Stimulated activated effector memory CD8-positive, alpha-beta T cell treated with anti-CD3 and anti-CD28 coated beads, Interleukin-12 subunit alpha, Interleukin-12 subunit beta, amount 100 ng/mL, for 72 hours (primary cell): ENCODE measurements around the gene ZNF333.
A peak's percentile ranks its signal among the peaks of the same experiment; 100 is the strongest.

Experiments
- ATAC-seq: fragments of 150-1000 bp; cut with Tn5 transposase; 2 replicates; pipeline ENCODE4 v1.10.0; 2021
- DNase-seq, 2 donors: peaks; one replicate each; pipeline ENCODE4 v3.0.0; 2021 to 2022; ENCODE audit warnings: low spot score in 2 of 2
- H3K27ac Mint-ChIP-seq: one replicate; pipeline ENCODE4 v1.8.0; 2022; ENCODE audit warnings: mild to moderate bottlenecking, mixed read lengths
- H3K36me3 Mint-ChIP-seq: one replicate; pipeline ENCODE4 v1.8.0; 2022; ENCODE audit warnings: mild to moderate bottlenecking, mixed read lengths
- H3K4me1 Mint-ChIP-seq: one replicate; pipeline ENCODE4 v1.8.0; 2022; ENCODE audit warnings: mixed read lengths
- H3K4me3 Mint-ChIP-seq: one replicate; pipeline ENCODE4 v1.8.0; 2022; ENCODE audit warnings: mild to moderate bottlenecking, mixed read lengths
- H3K9me3 Mint-ChIP-seq: one replicate; pipeline ENCODE4 v1.8.0; 2022; ENCODE audit warnings: mixed read lengths

ZNF333 gene

DNA sequence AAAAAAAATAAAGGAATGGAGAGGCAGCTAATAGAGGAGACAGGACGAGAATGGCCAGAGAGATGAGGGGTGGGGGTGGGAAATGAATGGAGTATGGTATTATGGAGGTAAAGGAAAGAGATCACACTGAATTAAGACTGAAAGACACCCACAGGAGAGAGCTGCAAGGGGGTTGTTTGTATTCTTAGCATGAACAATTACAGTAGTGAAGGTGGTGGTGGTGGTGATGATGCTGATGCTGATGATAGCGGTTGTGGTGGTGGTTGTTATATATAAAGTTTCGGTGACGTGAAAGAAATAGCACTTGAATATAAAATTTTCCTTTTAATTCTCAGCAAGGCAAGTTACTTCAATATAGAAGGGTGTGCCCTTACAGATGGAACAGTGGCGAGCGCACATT lies 12.4 kb upstream of the ZNF333 start:
- Mint-ChIP-seq H3K36me3 (no peaks in the 10 kb centered on the region), H3K4me1 (peaks cover 10% of the 10 kb centered on the region), H3K9me3 (no peaks in the 10 kb centered on the region), H3K4me3 (no peak overlapping the region), H3K27ac (no peak overlapping the region)
- peak in 1 of 2 donors; percentile 73 for DNase-seq
- ATAC-seq = peak; percentile 90

DNA sequence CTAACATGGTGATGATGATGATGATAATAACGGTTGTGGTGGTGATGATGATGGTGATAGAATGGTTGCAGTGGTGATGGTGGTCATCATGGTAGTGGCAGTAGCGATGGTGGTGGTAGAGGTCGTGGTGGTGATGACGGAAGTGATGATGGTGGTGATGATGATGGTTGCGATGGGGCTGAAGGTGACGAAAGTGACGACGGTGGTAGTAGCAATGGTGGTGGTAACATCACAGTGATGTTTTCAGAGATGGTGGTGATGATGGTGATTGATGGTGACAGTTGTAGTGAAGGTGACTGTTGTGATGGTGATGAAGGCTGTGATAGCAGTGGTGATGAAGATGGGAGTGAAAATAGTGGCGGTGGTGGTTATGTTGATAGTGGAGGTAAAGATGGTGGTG lies 11.6 kb upstream of the ZNF333 start:
- ATAC-seq = no peak
- peaks cover 10% of the 10 kb centered on the region for H3K4me1 Mint-ChIP-seq
- no peak overlapping the region for H3K4me3 Mint-ChIP-seq
- no peak for DNase-seq
- no peaks in the 10 kb centered on the region for H3K9me3 Mint-ChIP-seq
- H3K36me3 Mint-ChIP-seq = no peaks in the 10 kb centered on the region
- no peak overlapping the region for H3K27ac Mint-ChIP-seq

DNA sequence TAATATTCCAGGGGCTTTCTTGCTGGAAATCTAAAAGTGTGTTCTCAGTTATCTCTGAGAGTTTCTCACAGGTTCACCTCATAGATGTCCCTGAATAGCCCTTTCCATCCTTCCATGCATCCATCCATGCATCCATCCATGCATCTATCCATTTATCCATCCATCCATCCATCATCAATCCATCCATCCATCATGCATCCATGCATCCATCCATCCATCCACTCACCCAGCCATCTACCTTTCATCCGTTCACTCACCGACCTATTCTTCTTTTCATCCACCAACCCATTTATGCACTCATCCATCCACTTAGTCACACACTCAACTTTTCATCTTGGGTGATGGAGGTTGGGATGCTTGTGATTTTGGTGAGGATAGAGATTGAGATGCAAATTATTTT lies 7.8 kb upstream of the ZNF333 start:
- no peak for ATAC-seq
- no peak overlapping the region for H3K27ac Mint-ChIP-seq
- no peaks in the 10 kb centered on the region for H3K36me3 Mint-ChIP-seq
- H3K4me3 Mint-ChIP-seq = no peak overlapping the region
- peaks cover 5% of the 10 kb centered on the region for H3K4me1 Mint-ChIP-seq
- no peaks in the 10 kb centered on the region for H3K9me3 Mint-ChIP-seq
- DNase-seq = no peak

GRCh38 chr19:14683439-14683838 lies 6.4 kb upstream of the ZNF333 start:
- Mint-ChIP-seq H3K27ac (no peak overlapping the region), H3K4me1 (peaks cover 5% of the 10 kb centered on the region), H3K4me3 (no peak overlapping the region), H3K9me3 (no peaks in the 10 kb centered on the region), H3K36me3 (no peaks in the 10 kb centered on the region)
- peak; percentile 79 for ATAC-seq
- no peak for DNase-seq

DNA sequence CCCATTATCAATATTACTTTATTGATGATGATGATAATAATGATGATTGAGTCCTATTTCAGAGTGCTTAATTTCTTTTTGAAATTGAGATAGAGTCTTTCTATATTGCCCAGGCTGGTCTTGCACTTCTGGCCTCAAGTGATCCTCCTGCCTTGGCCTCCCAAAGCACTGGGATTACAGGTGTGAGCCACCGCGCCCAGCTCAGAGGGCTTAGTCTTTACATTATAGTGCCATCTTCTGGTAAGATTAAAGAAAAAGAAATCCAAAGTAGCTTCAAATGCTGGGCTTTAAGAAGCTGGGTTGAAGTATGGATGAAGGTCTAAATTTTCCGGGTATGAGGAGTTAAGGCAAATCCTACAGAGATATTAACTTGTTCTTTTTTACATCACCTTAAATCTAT lies 3.4 kb upstream of the ZNF333 start:
- Mint-ChIP-seq H3K4me3 (no peak overlapping the region), H3K9me3 (no peaks in the 10 kb centered on the region), H3K36me3 (no peaks in the 10 kb centered on the region), H3K4me1 (peaks cover 5% of the 10 kb centered on the region), H3K27ac (no peak overlapping the region)
- no peak for DNase-seq
- no peak for ATAC-seq

- peaks cover 41% of the 10 kb centered on the region for H3K36me3 Mint-ChIP-seq
- no peak overlapping the region for H3K27ac Mint-ChIP-seq
- ATAC-seq = no peak
Measured at GRCh38 chr19:14694641-14695266, 4.9 kb downstream of the ZNF333 start.

DNA sequence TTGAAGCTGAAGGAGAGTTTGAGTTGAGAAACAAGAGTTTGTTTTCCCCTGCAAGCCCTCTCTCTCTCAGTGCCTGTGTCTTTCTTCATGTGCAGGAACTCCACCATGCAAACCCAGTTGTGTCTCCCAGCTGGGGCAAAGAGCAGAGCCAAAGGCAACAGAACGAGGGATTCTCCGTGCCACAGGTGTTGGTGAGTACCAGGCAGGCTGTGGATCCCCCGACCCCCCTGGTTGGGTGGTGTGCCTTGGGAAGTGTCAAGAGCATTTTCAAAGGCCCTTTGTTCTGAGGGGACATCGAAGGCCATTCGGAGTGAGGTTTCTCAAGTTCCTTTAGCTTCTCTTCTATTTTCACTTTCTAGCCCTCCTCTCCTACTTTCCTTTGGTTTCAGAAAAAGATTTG lies 5.6 kb downstream of the ZNF333 start:
- Mint-ChIP-seq H3K9me3 (no peaks in the 10 kb centered on the region), H3K27ac (no peak overlapping the region), H3K36me3 (peaks cover 48% of the 10 kb centered on the region), H3K4me3 (no peak overlapping the region), H3K4me1 (peaks cover 7% of the 10 kb centered on the region)
- no peak for DNase-seq
- ATAC-seq = no peak

More at GRCh38 chr19:14694641-14695266, 4.9 kb downstream of the ZNF333 start:
- peaks cover 7% of the 10 kb centered on the region for H3K4me1 Mint-ChIP-seq
- no peak for DNase-seq
- H3K4me3 Mint-ChIP-seq = no peak overlapping the region
- H3K9me3 Mint-ChIP-seq = no peaks in the 10 kb centered on the region

GRCh38 chr19:14699641-14700040 lies 9.8 kb downstream of the ZNF333 start:
- no peak for ATAC-seq
- Mint-ChIP-seq H3K4me3 (no peak overlapping the region), H3K4me1 (no peaks in the 10 kb centered on the region), H3K27ac (no peak overlapping the region), H3K9me3 (no peaks in the 10 kb centered on the region), H3K36me3 (peaks cover 86% of the 10 kb centered on the region)
- DNase-seq = no peak

DNA sequence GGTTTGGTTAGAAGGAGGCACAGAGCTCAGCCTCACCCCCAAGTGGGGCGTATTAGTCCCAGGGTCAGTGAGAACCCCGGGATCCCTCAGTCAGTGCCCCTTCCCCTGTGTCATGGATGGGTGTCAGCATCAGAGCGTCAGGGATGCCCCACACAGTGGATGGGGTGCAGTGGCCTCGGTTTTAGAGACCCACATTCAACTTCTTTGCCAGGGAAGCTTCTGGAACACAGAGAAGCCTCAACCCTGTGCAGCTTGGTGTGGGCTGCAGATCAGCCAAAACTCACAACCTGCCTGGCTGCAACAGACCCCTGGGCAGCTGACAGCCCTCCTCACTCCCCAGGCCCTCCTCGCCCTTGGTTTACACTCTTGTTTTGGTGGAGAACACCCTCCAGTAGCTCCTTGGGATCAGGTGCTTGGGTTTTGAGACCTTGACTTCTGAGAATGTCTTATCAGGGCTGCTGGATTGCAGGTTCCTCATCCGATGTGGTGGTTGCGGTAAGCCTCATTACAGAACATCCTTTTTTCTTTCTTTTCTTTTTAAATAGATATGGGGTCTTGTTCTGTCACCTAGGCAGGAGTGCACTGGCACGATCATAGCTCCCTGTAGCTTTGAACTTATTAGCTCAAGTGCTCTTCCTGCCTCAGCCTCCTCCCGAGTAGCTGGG lies 11.0 kb downstream of the ZNF333 start:
- DNase-seq (no peak), ATAC-seq (no peak)
- no peaks in the 10 kb centered on the region for H3K4me1 Mint-ChIP-seq
- peak overlapping the region; percentile 40 for H3K27ac Mint-ChIP-seq
- no peak overlapping the region for H3K4me3 Mint-ChIP-seq
- H3K36me3 Mint-ChIP-seq = peaks cover 92% of the 10 kb centered on the region
- no peaks in the 10 kb centered on the region for H3K9me3 Mint-ChIP-seq

- no peaks in the 10 kb centered on the region for H3K9me3 Mint-ChIP-seq
- ATAC-seq = no peak
- no peaks in the 10 kb centered on the region for H3K4me1 Mint-ChIP-seq
- H3K4me3 Mint-ChIP-seq = no peak overlapping the region
- no peak overlapping the region for H3K27ac Mint-ChIP-seq
- peaks cover 92% of the 10 kb centered on the region for H3K36me3 Mint-ChIP-seq
- DNase-seq = no peak
Measured at GRCh38 chr19:14703833-14704232, 14.0 kb downstream of the ZNF333 start.

- Mint-ChIP-seq H3K9me3 (no peaks in the 10 kb centered on the region), H3K36me3 (peaks cover 91% of the 10 kb centered on the region), H3K4me3 (no peak overlapping the region), H3K27ac (no peak overlapping the region), H3K4me1 (no peaks in the 10 kb centered on the region)
- DNase-seq = no peak
- ATAC-seq = no peak
Measured at GRCh38 chr19:14704450-14704849, 14.6 kb downstream of the ZNF333 start.

DNA sequence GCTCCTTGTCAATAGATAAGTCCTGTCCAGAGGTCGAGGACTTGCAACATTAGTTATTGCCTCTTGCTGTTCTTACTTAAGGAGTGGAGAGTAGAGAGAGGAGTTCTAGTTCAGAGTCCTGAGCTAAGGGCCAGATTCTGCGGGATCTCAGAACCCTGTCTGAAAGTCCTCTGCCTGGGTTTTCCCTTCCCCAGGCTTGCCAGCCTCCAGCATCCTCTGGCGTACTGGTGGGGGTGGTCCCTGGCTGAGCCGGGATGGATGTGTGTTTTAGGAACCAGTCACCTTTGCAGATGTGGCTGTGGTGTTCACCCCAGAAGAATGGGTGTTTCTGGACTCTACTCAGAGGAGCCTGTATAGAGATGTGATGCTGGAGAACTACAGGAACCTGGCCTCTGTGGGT lies 26.0 kb downstream of the ZNF333 start:
- Mint-ChIP-seq H3K9me3 (peaks cover 29% of the 10 kb centered on the region), H3K36me3 (peaks cover 79% of the 10 kb centered on the region), H3K4me1 (no peaks in the 10 kb centered on the region), H3K27ac (no peak overlapping the region), H3K4me3 (no peak overlapping the region)
- no peak for ATAC-seq
- no peak for DNase-seq

GRCh38 chr19:14718522-14719116 lies 28.8 kb downstream of the ZNF333 start:
- Mint-ChIP-seq H3K4me3 (no peak overlapping the region), H3K36me3 (peaks cover 63% of the 10 kb centered on the region), H3K9me3 (peaks cover 33% of the 10 kb centered on the region), H3K4me1 (no peaks in the 10 kb centered on the region), H3K27ac (no peak overlapping the region)
- ATAC-seq (no peak), DNase-seq (no peak)

- peaks cover 59% of the 10 kb centered on the region for H3K36me3 Mint-ChIP-seq
- H3K4me3 Mint-ChIP-seq = no peak overlapping the region
- DNase-seq = no peak
Measured at GRCh38 chr19:14719162-14719561, 29.3 kb downstream of the ZNF333 start.

DNA sequence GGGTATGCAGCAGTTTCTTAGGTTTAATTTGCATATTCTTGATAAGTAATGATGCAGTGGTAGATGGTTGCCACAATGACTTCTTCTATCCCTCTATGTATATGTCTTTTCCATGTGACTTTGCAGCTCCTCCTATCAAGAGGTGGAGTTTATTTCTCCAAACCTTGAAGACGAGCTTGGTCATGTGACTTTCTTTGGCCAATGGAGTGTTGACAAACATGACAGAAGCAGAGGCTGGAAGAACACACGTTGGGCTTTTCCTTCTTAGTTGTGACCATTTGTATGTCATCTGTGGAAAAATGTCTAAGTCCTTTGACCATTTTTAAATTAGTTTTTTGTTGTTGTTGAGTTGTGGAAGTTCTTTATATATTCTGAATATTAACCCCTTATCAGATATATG lies 32.3 kb downstream of the ZNF333 start:
- H3K4me1 Mint-ChIP-seq = no peaks in the 10 kb centered on the region
- peaks cover 34% of the 10 kb centered on the region for H3K9me3 Mint-ChIP-seq
- ATAC-seq (no peak), DNase-seq (no peak)
- H3K36me3 Mint-ChIP-seq = peaks cover 29% of the 10 kb centered on the region
- H3K27ac Mint-ChIP-seq = no peak overlapping the region
- no peak overlapping the region for H3K4me3 Mint-ChIP-seq

More at GRCh38 chr19:14719162-14719561, 29.3 kb downstream of the ZNF333 start:
- ATAC-seq = no peak
- Mint-ChIP-seq H3K4me1 (no peaks in the 10 kb centered on the region), H3K9me3 (peaks cover 29% of the 10 kb centered on the region), H3K27ac (no peak overlapping the region)

GRCh38 chr19:14728595-14728994 lies 38.7 kb downstream of the ZNF333 start:
- Mint-ChIP-seq H3K9me3 (peaks cover 26% of the 10 kb centered on the region), H3K36me3 (no peaks in the 10 kb centered on the region), H3K27ac (no peak overlapping the region), H3K4me3 (no peak overlapping the region), H3K4me1 (no peaks in the 10 kb centered on the region)
- ATAC-seq (no peak), DNase-seq (no peak)
